Activated naive CD4-positive, alpha-beta T cell treated with anti-CD3 and anti-CD28 coated beads for 36 hours (primary cell): ENCODE data around the gene LGALS9B. TPM values are rescaled to one million over a fixed set of nuclear protein-coding genes. Genes with fewer than 3 reads are reported as not detected.
"Not testable (repeated sequence)": the region's sequence is repeated elsewhere in the genome, so short reads cannot be mapped to it uniquely, and the experiment has no call there.

Experiments used
- CTCF ChIA-PET: fragments of 350-600 bp; sonication (Branson Sonifier 250); formaldehyde crosslinking; loops from one replicate; lab custom pipeline; 2021; ENCODE audit warnings: antibody characterized with exemption; lab: Charles Lee
- DNase-seq: peaks from one replicate; pipeline ENCODE4 v3.0.0-alpha.2; 2020
- H3K27ac Mint-ChIP-seq: one replicate; pipeline ENCODE4 v1.8.0; 2021; ENCODE audit warnings: mild to moderate bottlenecking, mixed read lengths
- H3K27me3 Mint-ChIP-seq: one replicate; pipeline ENCODE4 v1.8.0; 2021; ENCODE audit warnings: low read depth, mixed read lengths
- H3K36me3 Mint-ChIP-seq: one replicate; pipeline ENCODE4 v1.8.0; 2021; ENCODE audit warnings: low read depth, mixed read lengths
- H3K4me1 Mint-ChIP-seq: one replicate; pipeline ENCODE4 v1.8.0; 2021; ENCODE audit warnings: low read depth, mixed read lengths
- H3K4me3 Mint-ChIP-seq: one replicate; pipeline ENCODE4 v1.8.0; 2021; ENCODE audit warnings: mild to moderate bottlenecking, moderate library complexity, mixed read lengths
- H3K9me3 Mint-ChIP-seq: one replicate; pipeline ENCODE4 v1.8.0; 2021; ENCODE audit warnings: mixed read lengths
- intact Hi-C: fragments of 100-400 bp; cut with micrococcal nuclease; formaldehyde crosslinking; loops from one replicate; pipeline ENCODE4 v1.15.1; 2023
- total RNA-seq, 2 experiments: library from RNA; stranded (reverse); gene quantifications; one replicate each; pipeline ENCODE4 v1.2.3, GENCODE V29; 2021

The LGALS9B gene
- total RNA-seq, 2 experiments from 2014 or later, result not detected

- intact Hi-C loops, CTCF ChIA-PET, H3K27ac Mint-ChIP-seq, H3K27me3 Mint-ChIP-seq, H3K9me3 Mint-ChIP-seq, DNase-seq, H3K4me3 Mint-ChIP-seq, H3K36me3 Mint-ChIP-seq, H3K4me1 Mint-ChIP-seq: not testable (repeated sequence)
These were observed 34.0 kb downstream of the LGALS9B start for GRCh38 chr17:20433382-20433781.

GRCh38 chr17:20427264-20427663, 40.1 kb downstream of the LGALS9B start:
- H3K36me3 Mint-ChIP-seq, DNase-seq, H3K27ac Mint-ChIP-seq, intact Hi-C loops, CTCF ChIA-PET, H3K9me3 Mint-ChIP-seq, H3K4me3 Mint-ChIP-seq, H3K27me3 Mint-ChIP-seq, H3K4me1 Mint-ChIP-seq: not testable (repeated sequence)

GRCh38 chr17:20422826-20423225, 44.5 kb downstream of the LGALS9B start:
- H3K36me3 Mint-ChIP-seq, intact Hi-C loops, CTCF ChIA-PET, H3K4me3 Mint-ChIP-seq, H3K9me3 Mint-ChIP-seq, H3K27ac Mint-ChIP-seq, H3K27me3 Mint-ChIP-seq, H3K4me1 Mint-ChIP-seq, DNase-seq: not testable (repeated sequence)

GRCh38 chr17:20418838-20419237, 48.5 kb downstream of the LGALS9B start:
- H3K4me1 Mint-ChIP-seq, intact Hi-C loops, H3K4me3 Mint-ChIP-seq, CTCF ChIA-PET, H3K9me3 Mint-ChIP-seq, H3K36me3 Mint-ChIP-seq, H3K27me3 Mint-ChIP-seq, DNase-seq, H3K27ac Mint-ChIP-seq: not testable (repeated sequence)

- CTCF ChIA-PET, H3K4me1 Mint-ChIP-seq, H3K27me3 Mint-ChIP-seq, H3K36me3 Mint-ChIP-seq, H3K27ac Mint-ChIP-seq, H3K4me3 Mint-ChIP-seq, H3K9me3 Mint-ChIP-seq, DNase-seq, intact Hi-C loops: not testable (repeated sequence)
These were observed 49.8 kb downstream of the LGALS9B start for GRCh38 chr17:20417492-20418080.

- intact Hi-C loops, H3K27me3 Mint-ChIP-seq, H3K27ac Mint-ChIP-seq, DNase-seq, H3K4me3 Mint-ChIP-seq, H3K36me3 Mint-ChIP-seq, H3K4me1 Mint-ChIP-seq, CTCF ChIA-PET, H3K9me3 Mint-ChIP-seq: not testable (repeated sequence)
These were observed 50.9 kb downstream of the LGALS9B start for GRCh38 chr17:20416381-20416911.

GRCh38 chr17:20415479-20415878, 51.9 kb downstream of the LGALS9B start:
- H3K4me1 Mint-ChIP-seq, H3K36me3 Mint-ChIP-seq, CTCF ChIA-PET, H3K9me3 Mint-ChIP-seq, H3K4me3 Mint-ChIP-seq, DNase-seq, H3K27ac Mint-ChIP-seq, H3K27me3 Mint-ChIP-seq, intact Hi-C loops: not testable (repeated sequence)

GRCh38 chr17:20401306-20402022, 65.9 kb downstream of the LGALS9B start:
- H3K27me3 Mint-ChIP-seq, H3K9me3 Mint-ChIP-seq, intact Hi-C loops, H3K27ac Mint-ChIP-seq, H3K36me3 Mint-ChIP-seq, H3K4me1 Mint-ChIP-seq, DNase-seq, H3K4me3 Mint-ChIP-seq, CTCF ChIA-PET: not testable (repeated sequence)

- H3K27me3 Mint-ChIP-seq, H3K9me3 Mint-ChIP-seq, H3K27ac Mint-ChIP-seq, H3K4me3 Mint-ChIP-seq, DNase-seq, CTCF ChIA-PET, H3K4me1 Mint-ChIP-seq, H3K36me3 Mint-ChIP-seq, intact Hi-C loops: not testable (repeated sequence)
These were observed 66.6 kb downstream of the LGALS9B start for GRCh38 chr17:20400559-20401305.

Other genes starting within 250 kb of the LGALS9B start
- not detected for gene CDRT15L2, start 112.2 kb upstream of the LGALS9B start, total RNA-seq